ENCODE measurements around the gene NHLH2. TPM values are rescaled to one million over a fixed set of nuclear protein-coding genes. Genes with fewer than 3 reads are reported as not detected.

NHLH2 gene
- total RNA-seq, 2 experiments from 2014 or later: not detected

GRCh38 chr1:115862403-115862802 is 21.5 kb upstream of the NHLH2 start:
- Mint-ChIP-seq H3K4me3 (no peak overlapping the region), H3K27me3 (peaks cover 15% of the 10 kb centered on the region), H3K9me3 (no peaks in the 10 kb centered on the region), H3K4me1 (no peaks in the 10 kb centered on the region), H3K27ac (no peak overlapping the region), H3K36me3 (no peaks in the 10 kb centered on the region)
- POLR2A ChIA-PET: no interaction called here
- ATAC-seq (ENCODE audit: low read depth) (no peak), DNase-seq (no peak)

- no peak for ATAC-seq (ENCODE audit: low read depth)
- DNase-seq: no peak
- peaks cover 41% of the 10 kb centered on the region for H3K27me3 Mint-ChIP-seq
- no peaks in the 10 kb centered on the region for H3K4me1 Mint-ChIP-seq
- no peaks in the 10 kb centered on the region for H3K9me3 Mint-ChIP-seq
- no peak overlapping the region for H3K4me3 Mint-ChIP-seq
- no peaks in the 10 kb centered on the region for H3K36me3 Mint-ChIP-seq
- POLR2A ChIA-PET: no interaction called here
- H3K27ac Mint-ChIP-seq: no peak overlapping the region
These were observed 13.1 kb upstream of the NHLH2 start for GRCh38 chr1:115854005-115854404.

GRCh38 chr1:115850937-115851336 is 10.0 kb upstream of the NHLH2 start:
- POLR2A ChIA-PET: no interaction called here
- peaks cover 37% of the 10 kb centered on the region for H3K27me3 Mint-ChIP-seq
- H3K4me1 Mint-ChIP-seq: no peaks in the 10 kb centered on the region
- H3K27ac Mint-ChIP-seq: no peak overlapping the region
- no peaks in the 10 kb centered on the region for H3K9me3 Mint-ChIP-seq
- no peak overlapping the region for H3K4me3 Mint-ChIP-seq
- no peak for ATAC-seq (ENCODE audit: low read depth)
- no peaks in the 10 kb centered on the region for H3K36me3 Mint-ChIP-seq
- no peak for DNase-seq

- Mint-ChIP-seq H3K36me3 (no peaks in the 10 kb centered on the region), H3K9me3 (no peaks in the 10 kb centered on the region), H3K4me1 (no peaks in the 10 kb centered on the region), H3K27me3 (peaks cover 31% of the 10 kb centered on the region), H3K4me3 (no peak overlapping the region), H3K27ac (no peak overlapping the region)
- POLR2A ChIA-PET: no interaction called here
- DNase-seq (no peak), ATAC-seq (ENCODE audit: low read depth) (no peak)
These were observed 6.9 kb upstream of the NHLH2 start for GRCh38 chr1:115847787-115848186.

- Mint-ChIP-seq H3K36me3 (no peaks in the 10 kb centered on the region), H3K4me3 (no peak overlapping the region), H3K9me3 (no peaks in the 10 kb centered on the region), H3K4me1 (peaks cover 2% of the 10 kb centered on the region), H3K27ac (no peak overlapping the region), H3K27me3 (peaks cover 60% of the 10 kb centered on the region)
- POLR2A ChIA-PET: no interaction called here
- DNase-seq: no peak
- ATAC-seq (ENCODE audit: low read depth): no peak
These were observed 2.0 kb upstream of the NHLH2 start for GRCh38 chr1:115842948-115843347.

GRCh38 chr1:115839679-115840237 is 1.2 kb downstream of the NHLH2 start:
- POLR2A ChIA-PET: no interaction called here
- H3K4me3 Mint-ChIP-seq: peak overlapping the region; percentile 30
- ATAC-seq (ENCODE audit: low read depth): peak; percentile 22
- H3K4me1 Mint-ChIP-seq: peaks cover 2% of the 10 kb centered on the region
- no peak overlapping the region for H3K27ac Mint-ChIP-seq
- no peaks in the 10 kb centered on the region for H3K9me3 Mint-ChIP-seq
- H3K36me3 Mint-ChIP-seq: no peaks in the 10 kb centered on the region
- no peak for DNase-seq
- H3K27me3 Mint-ChIP-seq: peaks cover 78% of the 10 kb centered on the region

- POLR2A ChIA-PET: no interaction called here
- Mint-ChIP-seq H3K27me3 (peaks cover 77% of the 10 kb centered on the region), H3K9me3 (no peaks in the 10 kb centered on the region), H3K27ac (peak overlapping the region; percentile 60), H3K4me3 (peak overlapping the region; percentile 79), H3K36me3 (no peaks in the 10 kb centered on the region), H3K4me1 (peaks cover 2% of the 10 kb centered on the region)
- DNase-seq: peak; percentile 49
- peak; percentile 18 for ATAC-seq (ENCODE audit: low read depth)
These were observed 1.8 kb downstream of the NHLH2 start for GRCh38 chr1:115839029-115839678.

- H3K9me3 Mint-ChIP-seq: no peaks in the 10 kb centered on the region
- H3K27me3 Mint-ChIP-seq: peaks cover 82% of the 10 kb centered on the region
- DNase-seq (peak; percentile 42), ATAC-seq (ENCODE audit: low read depth) (no peak)
- no peaks in the 10 kb centered on the region for H3K36me3 Mint-ChIP-seq
- H3K27ac Mint-ChIP-seq: no peak overlapping the region
- peak overlapping the region; percentile 79 for H3K4me3 Mint-ChIP-seq
- peaks cover 2% of the 10 kb centered on the region for H3K4me1 Mint-ChIP-seq
- POLR2A ChIA-PET: no interaction called here
These were observed 2.4 kb downstream of the NHLH2 start for GRCh38 chr1:115838431-115839028.

- H3K4me3 Mint-ChIP-seq: no peak overlapping the region
- peaks cover 80% of the 10 kb centered on the region for H3K27me3 Mint-ChIP-seq
- no peaks in the 10 kb centered on the region for H3K9me3 Mint-ChIP-seq
- no peaks in the 10 kb centered on the region for H3K36me3 Mint-ChIP-seq
- peaks cover 2% of the 10 kb centered on the region for H3K4me1 Mint-ChIP-seq
- DNase-seq: peak; percentile 32
- POLR2A ChIA-PET: no interaction called here
- no peak for ATAC-seq (ENCODE audit: low read depth)
- no peak overlapping the region for H3K27ac Mint-ChIP-seq
These were observed 3.0 kb downstream of the NHLH2 start for GRCh38 chr1:115837740-115838421.

GRCh38 chr1:115837341-115837739 is 3.6 kb downstream of the NHLH2 start:
- POLR2A ChIA-PET: no interaction called here
- ATAC-seq (ENCODE audit: low read depth): no peak
- no peaks in the 10 kb centered on the region for H3K9me3 Mint-ChIP-seq
- no peaks in the 10 kb centered on the region for H3K36me3 Mint-ChIP-seq
- peaks cover 2% of the 10 kb centered on the region for H3K4me1 Mint-ChIP-seq
- H3K27me3 Mint-ChIP-seq: peaks cover 80% of the 10 kb centered on the region
- H3K27ac Mint-ChIP-seq: no peak overlapping the region
- H3K4me3 Mint-ChIP-seq: no peak overlapping the region
- no peak for DNase-seq

GRCh38 chr1:115833856-115834255 is 7.1 kb downstream of the NHLH2 start:
- DNase-seq (no peak), ATAC-seq (ENCODE audit: low read depth) (no peak)
- H3K9me3 Mint-ChIP-seq: no peaks in the 10 kb centered on the region
- peaks cover 54% of the 10 kb centered on the region for H3K27me3 Mint-ChIP-seq
- H3K4me3 Mint-ChIP-seq: no peak overlapping the region
- H3K4me1 Mint-ChIP-seq: peaks cover 2% of the 10 kb centered on the region
- H3K36me3 Mint-ChIP-seq: no peaks in the 10 kb centered on the region
- POLR2A ChIA-PET: no interaction called here
- no peak overlapping the region for H3K27ac Mint-ChIP-seq

- POLR2A ChIA-PET: no interaction called here
- no peak for DNase-seq
- Mint-ChIP-seq H3K9me3 (no peaks in the 10 kb centered on the region), H3K4me3 (no peak overlapping the region), H3K27ac (no peak overlapping the region), H3K4me1 (peaks cover 3% of the 10 kb centered on the region), H3K27me3 (peaks cover 58% of the 10 kb centered on the region), H3K36me3 (no peaks in the 10 kb centered on the region)
- no peak for ATAC-seq (ENCODE audit: low read depth)
These were observed 8.3 kb downstream of the NHLH2 start for GRCh38 chr1:115832651-115833050.

GRCh38 chr1:115830963-115831362 is 10.0 kb downstream of the NHLH2 start:
- Mint-ChIP-seq H3K4me3 (no peak overlapping the region), H3K9me3 (no peaks in the 10 kb centered on the region), H3K27ac (no peak overlapping the region), H3K4me1 (peaks cover 3% of the 10 kb centered on the region), H3K27me3 (peaks cover 53% of the 10 kb centered on the region), H3K36me3 (no peaks in the 10 kb centered on the region)
- POLR2A ChIA-PET: no interaction called here
- no peak for DNase-seq
- no peak for ATAC-seq (ENCODE audit: low read depth)

GRCh38 chr1:115829947-115830346 is 11.0 kb downstream of the NHLH2 start:
- Mint-ChIP-seq H3K4me3 (no peak overlapping the region), H3K27ac (no peak overlapping the region), H3K9me3 (no peaks in the 10 kb centered on the region), H3K4me1 (peaks cover 3% of the 10 kb centered on the region), H3K36me3 (no peaks in the 10 kb centered on the region), H3K27me3 (peaks cover 45% of the 10 kb centered on the region)
- ATAC-seq (ENCODE audit: low read depth): no peak
- POLR2A ChIA-PET: no interaction called here
- DNase-seq: no peak

Data from activated naive CD8-positive, alpha-beta T cell treated with anti-CD3 and anti-CD28 coated beads, Interleukin-2, amount 10 ng/mL, durations not matched to agents 7 days and 5 days (primary cell).